Stomach (tissue), 9 donors: ENCODE data around the gene STX5. TPM values are rescaled to one million over a fixed set of nuclear protein-coding genes. Genes with fewer than 3 reads are reported as not detected.
"Not testable (repeated sequence)": the region's sequence is repeated elsewhere in the genome, so short reads cannot be mapped to it uniquely, and the experiment has no call there.

Experiments used
- DNase-seq, 2 donors: peaks; one replicate each; pipeline versions ENCODE4 v3.0.0 to v3.0.0-alpha.2; 2013 to 2019
- H3K27ac ChIP-seq, 5 donors: fragments of 200-600 bp in 4 of 5; sonication (generic) in 4 of 5; one replicate each; pipeline ENCODE4 v1.5.1; 2013 to 2019; ENCODE audit warnings: mild to moderate bottlenecking in 1 of 5, moderate library complexity in 1 of 5
- H3K27me3 ChIP-seq, 3 donors: fragments of 200-600 bp; sonication (generic); one replicate each; pipeline ENCODE4 v1.5.1; 2017 to 2019; ENCODE audit warnings: mixed run types in 1 of 3
- H3K36me3 ChIP-seq, 4 donors: fragments of 200-600 bp; sonication (generic); 1 replicate in 3 of 4; 2 replicates in 1 of 4; pipeline ENCODE4 v1.5.1; 2016 to 2019
- H3K4me1 ChIP-seq, 4 donors: fragments of 200-600 bp; sonication (generic); one replicate each; pipeline ENCODE4 v1.5.1; 2016 to 2019
- H3K4me3 ChIP-seq, 4 donors: fragments of 200-600 bp; sonication (generic) in 3 of 4; one replicate each; pipeline ENCODE4 v1.5.1; 2016 to 2019; ENCODE audit warnings: mild to moderate bottlenecking in 1 of 4
- H3K9me3 ChIP-seq, 4 donors: fragments of 200-600 bp; sonication (generic); one replicate each; pipeline ENCODE4 v1.5.1; 2016 to 2019
- EP300 ChIP-seq: sonication (generic); formaldehyde crosslinking; IDR thresholded peaks from one replicate; pipeline ENCODE4 v1.6.1; 2017; ENCODE audit warnings: antibody characterized with exemption
- POLR2A ChIP-seq, 4 donors: fragments of 450-650 bp; IDR thresholded peaks; one replicate each; pipeline ENCODE4 v1.6.1; 2016; ENCODE audit warnings: antibody characterized with exemption in 4 of 4, control low read depth in 2 of 4, mild to moderate bottlenecking in 1 of 4, moderate library complexity in 1 of 4
- POLR2AphosphoS5 ChIP-seq, 3 donors: sonication (generic); formaldehyde crosslinking; IDR thresholded peaks; one replicate each; pipeline ENCODE4 v1.6.1; 2016; ENCODE audit warnings: antibody characterized with exemption in 3 of 3
- WGBS, 5 donors: extraction: QIAGEN DNeasy Blood & Tissue Kit in 3 of 5; methylation state at CpG; one replicate each; pipeline versions ENCODE4 v1.1.5 to v1.1.7; 2013 to 2018; 5-methylcytosine and 5-hydroxymethylcytosine counted together
- intact Hi-C: fragments of 100-400 bp; cut with DNase I; formaldehyde crosslinking; loops from one replicate; pipeline ENCODE4 v1.15.1; 2023; ENCODE audit warnings: low total_unique reads
- polyA plus RNA-seq, 3 donors: library from polyadenylated mRNA; stranded (reverse); fragments of 200-250 nt; gene quantifications; one replicate each; pipeline ENCODE4 v1.2.3, GENCODE V29; 2013
- total RNA-seq, 5 donors: library from RNA; depleted of rRNA; stranded (reverse); fragments of >200 nt; gene quantifications; one replicate each; pipeline versions ENCODE4 v1.1.0 to v1.2.3, GENCODE V29; 2014 to 2016
- TF ChIP-seq, protein P1 (sequence below), 7 experiments: fragments of 450-650 bp in 4 of 7; fragments of 200-600 bp in 3 of 7; sonication (generic) in 3 of 7; IDR thresholded peaks; one replicate each; pipeline ENCODE4 v1.5.1; 2016 to 2019; ENCODE audit warnings: antibody characterized with exemption in 7 of 7, control low read depth in 2 of 7, mild to moderate bottlenecking in 1 of 7
- donor health status: healthy with polysubstance abuse.
- donor health status: Bipolar disorder and iron deficiency.
- donor health status: healthy.

The STX5 gene
- total and polyA plus RNA-seq, 8 donors: 8.2 to 48.1 (median 26.7) TPM

- no peak overlapping the region for H3K4me3 ChIP-seq
- intact Hi-C loops: no loop called here
Measured at GRCh38 chr11:62846177-62846576, 14.3 kb upstream of the STX5 start.

DNA sequence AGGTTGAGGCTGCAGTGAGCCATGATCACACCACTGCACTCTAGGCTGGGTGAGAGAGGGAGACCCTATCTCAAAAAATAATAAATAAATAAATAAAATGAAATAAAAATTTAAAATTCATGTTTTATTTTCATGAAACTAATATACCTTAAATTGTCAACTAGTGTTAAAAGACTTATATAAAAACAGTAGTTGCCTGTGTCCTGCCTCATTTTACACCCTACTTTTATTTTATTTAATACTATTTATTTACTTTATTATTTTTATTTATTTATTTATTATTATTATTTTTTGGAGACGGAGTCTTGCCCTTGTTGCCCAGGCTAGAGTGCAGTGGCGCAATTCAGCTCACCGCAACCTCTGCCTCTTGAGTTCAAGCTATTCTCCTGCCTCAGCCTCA is 12.3 kb upstream of the STX5 start:
- DNase-seq: no peak
- intact Hi-C loops: no loop called here
- Histone ChIP-seq H3K4me1 (peaks cover 8 to 20% (median 13%) of the 10 kb centered on the region in 4 donors), H3K9me3 (no peaks in the 10 kb centered on the region), H3K36me3 (no peaks in the 10 kb centered on the region), H3K27ac (no peak overlapping the region), H3K27me3 (no peaks in the 10 kb centered on the region), H3K4me3 (no peak overlapping the region)
- TF ChIP-seq, protein P1, sequence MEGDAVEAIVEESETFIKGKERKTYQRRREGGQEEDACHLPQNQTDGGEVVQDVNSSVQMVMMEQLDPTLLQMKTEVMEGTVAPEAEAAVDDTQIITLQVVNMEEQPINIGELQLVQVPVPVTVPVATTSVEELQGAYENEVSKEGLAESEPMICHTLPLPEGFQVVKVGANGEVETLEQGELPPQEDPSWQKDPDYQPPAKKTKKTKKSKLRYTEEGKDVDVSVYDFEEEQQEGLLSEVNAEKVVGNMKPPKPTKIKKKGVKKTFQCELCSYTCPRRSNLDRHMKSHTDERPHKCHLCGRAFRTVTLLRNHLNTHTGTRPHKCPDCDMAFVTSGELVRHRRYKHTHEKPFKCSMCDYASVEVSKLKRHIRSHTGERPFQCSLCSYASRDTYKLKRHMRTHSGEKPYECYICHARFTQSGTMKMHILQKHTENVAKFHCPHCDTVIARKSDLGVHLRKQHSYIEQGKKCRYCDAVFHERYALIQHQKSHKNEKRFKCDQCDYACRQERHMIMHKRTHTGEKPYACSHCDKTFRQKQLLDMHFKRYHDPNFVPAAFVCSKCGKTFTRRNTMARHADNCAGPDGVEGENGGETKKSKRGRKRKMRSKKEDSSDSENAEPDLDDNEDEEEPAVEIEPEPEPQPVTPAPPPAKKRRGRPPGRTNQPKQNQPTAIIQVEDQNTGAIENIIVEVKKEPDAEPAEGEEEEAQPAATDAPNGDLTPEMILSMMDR (IDR thresholded peaks at IDR 0.05): no peak
- TF ChIP-seq POLR2AphosphoS5 (IDR thresholded peaks at IDR 0.05): no peak
- TF ChIP-seq EP300: no peak
- TF ChIP-seq POLR2A (IDR thresholded peaks at IDR 0.05): no peak
- WGBS, 5 donors: 94 to 100% (median 97%) methylated on average over 3 of the region's 3 CpGs

More at GRCh38 chr11:62846177-62846576, 14.3 kb upstream of the STX5 start:
- peaks cover 0 to 1% (median 0%) of the 10 kb centered on the region in 4 donors for H3K36me3 ChIP-seq
- WGBS, 5 donors: 81 to 95% (median 90%) methylated on average over 3 of the region's 3 CpGs
- DNase-seq: no peak
- TF ChIP-seq POLR2A (IDR thresholded peaks at IDR 0.05) (no peak), EP300 (no peak), POLR2AphosphoS5 (IDR thresholded peaks at IDR 0.05) (no peak)
- TF ChIP-seq, protein P1 (IDR thresholded peaks at IDR 0.05): no peak
- no peaks in the 10 kb centered on the region for H3K27me3 ChIP-seq
- no peak overlapping the region for H3K27ac ChIP-seq
- H3K9me3 ChIP-seq: no peaks in the 10 kb centered on the region
- peaks cover 8 to 13% (median 10%) of the 10 kb centered on the region in 4 donors for H3K4me1 ChIP-seq

DNA sequence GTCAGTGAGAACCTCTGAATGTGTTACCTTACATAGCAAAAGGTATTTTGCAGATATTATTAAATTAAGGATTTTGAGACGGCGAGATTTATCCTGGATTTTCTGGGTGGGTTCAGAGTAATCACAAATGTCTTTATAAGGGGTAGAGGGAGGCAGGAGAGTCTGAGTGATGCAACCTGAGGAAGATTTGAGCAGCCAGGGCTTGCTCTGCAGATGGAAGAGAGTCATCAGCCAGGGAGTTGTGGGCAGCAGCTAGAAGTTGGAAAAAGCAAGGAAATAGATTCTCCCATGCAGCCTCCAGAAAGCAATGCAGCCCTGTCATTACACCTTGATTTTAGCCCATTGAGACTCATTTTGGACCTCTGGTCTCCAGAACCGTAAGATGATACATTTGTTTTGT is 11.6 kb upstream of the STX5 start:
- 95 to 98% (median 97%) methylated on average over 3 of the region's 3 CpGs for WGBS, 5 donors
- Histone ChIP-seq H3K27ac (no peak overlapping the region), H3K27me3 (no peaks in the 10 kb centered on the region), H3K36me3 (no peaks in the 10 kb centered on the region), H3K9me3 (no peaks in the 10 kb centered on the region), H3K4me3 (no peak overlapping the region), H3K4me1 (peaks cover 12 to 27% (median 20%) of the 10 kb centered on the region in 4 donors)
- TF ChIP-seq POLR2AphosphoS5 (IDR thresholded peaks at IDR 0.05): no peak
- no peak for TF ChIP-seq POLR2A (IDR thresholded peaks at IDR 0.05)
- no peak for TF ChIP-seq EP300
- TF ChIP-seq, protein P1 (IDR thresholded peaks at IDR 0.05): no peak
- DNase-seq: no peak
- intact Hi-C loops: no loop called here

DNA sequence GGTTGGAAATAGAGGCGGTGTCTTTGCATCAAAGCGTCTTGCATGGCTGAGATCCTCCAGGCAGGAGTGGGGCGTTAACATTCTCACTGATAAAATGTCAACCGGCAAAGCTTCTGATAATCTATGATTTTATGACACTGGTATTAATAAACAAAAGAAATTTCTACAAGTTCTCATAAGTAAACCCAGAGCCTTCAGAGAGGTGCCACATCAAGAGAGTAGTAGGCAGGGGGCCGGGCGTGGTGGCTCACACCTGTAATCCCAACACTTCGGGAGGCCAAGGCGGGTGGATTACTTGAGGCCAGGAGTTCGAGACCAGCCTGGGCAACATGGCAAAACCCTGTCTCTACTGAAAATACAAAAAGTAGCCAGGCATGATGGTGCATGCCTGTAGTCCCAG is 11.0 kb upstream of the STX5 start:
- 70 to 80% (median 79%) methylated on average over 9 of the region's 9 CpGs for WGBS, 5 donors
- H3K9me3 ChIP-seq, H3K27me3 ChIP-seq, intact Hi-C loops, DNase-seq, H3K36me3 ChIP-seq: not testable (repeated sequence)
- Histone ChIP-seq H3K4me3 (peak overlapping the region in 1 of 4 donors; percentile 48), H3K27ac (peak overlapping the region in 4 of 5 donors; percentile 96 to 99 (median 98)), H3K4me1 (peaks cover 18 to 33% (median 25%) of the 10 kb centered on the region in 4 donors)

DNA sequence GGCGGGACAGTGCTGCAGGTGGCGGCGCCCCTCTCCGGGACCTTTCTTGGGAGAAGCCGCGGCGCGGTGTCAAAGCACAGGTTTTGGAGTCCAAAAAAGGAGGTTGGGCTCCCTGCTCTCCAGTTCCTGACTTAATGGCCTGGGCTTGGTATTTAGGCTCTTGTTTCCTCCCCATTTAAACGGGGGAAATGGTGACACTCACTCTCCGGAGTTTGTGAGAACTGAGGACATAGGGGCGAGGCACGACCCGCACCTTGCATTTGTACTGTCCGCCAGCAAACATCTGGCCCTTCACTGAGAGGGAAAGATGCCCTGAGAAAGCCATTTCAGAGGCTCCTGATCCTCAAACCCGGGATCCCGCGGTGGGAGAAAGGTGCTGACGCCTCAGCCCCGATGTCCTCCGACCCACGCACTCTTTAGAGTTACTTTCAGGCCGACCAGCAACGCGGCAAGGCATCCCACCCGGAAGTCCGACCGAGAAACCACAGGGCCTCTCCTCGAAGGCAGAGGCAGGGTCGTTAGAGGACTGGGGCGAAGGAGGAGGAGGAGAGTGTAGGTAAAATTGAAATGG is 10.4 kb upstream of the STX5 start:
- WGBS, 5 donors: 6 to 10% (median 9%) methylated on average over 27 to 30 of the region's 30 CpGs
- H3K27ac ChIP-seq: peak overlapping the region; percentile 91 to 99 (median 96)
- intact Hi-C loops: no loop called here
- peaks cover 18 to 38% (median 30%) of the 10 kb centered on the region in 4 donors for H3K4me1 ChIP-seq
- H3K9me3 ChIP-seq: no peaks in the 10 kb centered on the region
- H3K4me3 ChIP-seq: peak overlapping the region; percentile 46 to 99 (median 50)
- H3K36me3 ChIP-seq: peaks cover 0 to 2% (median 0%) of the 10 kb centered on the region in 4 donors
- TF ChIP-seq, protein P1 (IDR thresholded peaks at IDR 0.05): no peak
- TF ChIP-seq POLR2AphosphoS5 (IDR thresholded peaks at IDR 0.05): no peak
- TF ChIP-seq EP300: no peak
- TF ChIP-seq POLR2A (IDR thresholded peaks at IDR 0.05): no peak
- peak; percentile 27 to 69 for DNase-seq
- no peaks in the 10 kb centered on the region for H3K27me3 ChIP-seq
